GDM1 (cell line): ENCODE measurements around the gene LRTM2.

Source experiments
- DNase-seq: peaks from one replicate; lab custom pipeline; 2025; lab: John Stamatoyannopoulos, UW

Gene LRTM2

GRCh38 chr12:1820191-1820895 lies at the start of gene LRTM2:
TSS of gene LRTM2 (plus strand) at chr12:1820565. CDS start at chr12:1828149, 7,584 bp downstream.
- no peak for DNase-seq

- DNase-seq: no peak
Observed at GRCh38 chr12:1773937-1774655, 46.3 kb upstream of the LRTM2 start.

- no peak for DNase-seq
Observed at GRCh38 chr12:1776170-1776921, 44.0 kb upstream of the LRTM2 start.

- no peak for DNase-seq
Observed at GRCh38 chr12:1777798-1778197, 42.6 kb upstream of the LRTM2 start.

GRCh38 chr12:1778911-1779310 lies 41.5 kb upstream of the LRTM2 start:
- DNase-seq: no peak

- no peak for DNase-seq
Observed at GRCh38 chr12:1779783-1780182, 40.6 kb upstream of the LRTM2 start.

GRCh38 chr12:1781772-1782171 lies 38.6 kb upstream of the LRTM2 start:
- DNase-seq: no peak

- no peak for DNase-seq
Observed at GRCh38 chr12:1782215-1782614, 38.1 kb upstream of the LRTM2 start.

GRCh38 chr12:1787714-1788113 lies 32.7 kb upstream of the LRTM2 start:
- no peak for DNase-seq

- DNase-seq: no peak
Observed at GRCh38 chr12:1790444-1790843, 29.9 kb upstream of the LRTM2 start.

GRCh38 chr12:1791104-1791841 lies 29.1 kb upstream of the LRTM2 start:
- peak; percentile 56 for DNase-seq

GRCh38 chr12:1792406-1792805 lies 28.0 kb upstream of the LRTM2 start:
- DNase-seq: no peak

- DNase-seq: no peak
Observed at GRCh38 chr12:1793426-1794210, 26.7 kb upstream of the LRTM2 start.

GRCh38 chr12:1794440-1795090 lies 25.8 kb upstream of the LRTM2 start:
- DNase-seq: no peak

GRCh38 chr12:1795221-1795784 lies 25.1 kb upstream of the LRTM2 start:
- no peak for DNase-seq

GRCh38 chr12:1795785-1796514 lies 24.4 kb upstream of the LRTM2 start:
- DNase-seq: peak; percentile 87

- no peak for DNase-seq
Observed at GRCh38 chr12:1796515-1797010, 23.8 kb upstream of the LRTM2 start.

- no peak for DNase-seq
Observed at GRCh38 chr12:1797011-1797901, 23.1 kb upstream of the LRTM2 start.
